ENCODE measurements around the gene ADARB2. TPM values are rescaled to one million over a fixed set of nuclear protein-coding genes. Genes with fewer than 3 reads are reported as not detected.

ADARB2 gene
- total RNA-seq, 1 donor from 2014 or later: under 0.01 TPM

- no peaks in the 10 kb centered on the region for H3K4me1 ChIP-seq (ENCODE audit: control insufficient read depth in 3 of 3, insufficient read depth in 3 of 3, low read length in 3 of 3)
- H3K27me3 ChIP-seq (ENCODE audit: control insufficient read depth in 3 of 3, insufficient read depth in 3 of 3, low read length in 3 of 3): peaks cover 7 to 15% (median 9%) of the 10 kb centered on the region in 3 donors
- H3K36me3 ChIP-seq (ENCODE audit: control insufficient read depth in 3 of 3, insufficient read depth in 3 of 3, low read length in 3 of 3): no peaks in the 10 kb centered on the region
- no peak overlapping the region for H3K4me3 ChIP-seq (ENCODE audit: low read length in 3 of 3)
- peaks cover 0 to 3% (median 0%) of the 10 kb centered on the region in 3 donors for H3K9me3 ChIP-seq (ENCODE audit: control insufficient read depth in 3 of 3, low read length in 3 of 3)
- no peak overlapping the region for H3K9ac ChIP-seq (ENCODE audit: low read depth in 1 of 3, low read length in 3 of 3)
- no peak overlapping the region for H3K27ac ChIP-seq (ENCODE audit: low read depth, low read length)
These were observed 532.6 kb downstream of the ADARB2 start for GRCh38 chr10:1204434-1205326.

- H3K36me3 ChIP-seq (ENCODE audit: control insufficient read depth in 3 of 3, insufficient read depth in 3 of 3, low read length in 3 of 3): no peaks in the 10 kb centered on the region
These were observed 533.6 kb downstream of the ADARB2 start for GRCh38 chr10:1203704-1204103.

GRCh38 chr10:1203216-1203615 is 534.1 kb downstream of the ADARB2 start:
- Histone ChIP-seq H3K9ac (ENCODE audit: low read depth in 1 of 3, low read length in 3 of 3) (no peak overlapping the region), H3K27ac (ENCODE audit: low read depth, low read length) (no peak overlapping the region), H3K9me3 (ENCODE audit: control insufficient read depth in 3 of 3, low read length in 3 of 3) (peaks cover 0 to 3% (median 0%) of the 10 kb centered on the region in 3 donors), H3K4me1 (ENCODE audit: control insufficient read depth in 3 of 3, insufficient read depth in 3 of 3, low read length in 3 of 3) (no peaks in the 10 kb centered on the region), H3K27me3 (ENCODE audit: control insufficient read depth in 3 of 3, insufficient read depth in 3 of 3, low read length in 3 of 3) (peaks cover 3 to 23% (median 4%) of the 10 kb centered on the region in 3 donors), H3K36me3 (ENCODE audit: control insufficient read depth in 3 of 3, insufficient read depth in 3 of 3, low read length in 3 of 3) (no peaks in the 10 kb centered on the region), H3K4me3 (ENCODE audit: low read length in 3 of 3) (no peak overlapping the region)

More at GRCh38 chr10:1203704-1204103, 533.6 kb downstream of the ADARB2 start:
- peaks cover 3 to 20% (median 4%) of the 10 kb centered on the region in 3 donors for H3K27me3 ChIP-seq (ENCODE audit: control insufficient read depth in 3 of 3, insufficient read depth in 3 of 3, low read length in 3 of 3)
- no peak overlapping the region for H3K9ac ChIP-seq (ENCODE audit: low read depth in 1 of 3, low read length in 3 of 3)
- no peaks in the 10 kb centered on the region for H3K4me1 ChIP-seq (ENCODE audit: control insufficient read depth in 3 of 3, insufficient read depth in 3 of 3, low read length in 3 of 3)
- no peak overlapping the region for H3K4me3 ChIP-seq (ENCODE audit: low read length in 3 of 3)
- peaks cover 0 to 3% (median 0%) of the 10 kb centered on the region in 3 donors for H3K9me3 ChIP-seq (ENCODE audit: control insufficient read depth in 3 of 3, low read length in 3 of 3)
- no peak overlapping the region for H3K27ac ChIP-seq (ENCODE audit: low read depth, low read length)

- no peak overlapping the region for H3K9ac ChIP-seq (ENCODE audit: low read depth in 1 of 3, low read length in 3 of 3)
- H3K27ac ChIP-seq (ENCODE audit: low read depth, low read length): no peak overlapping the region
- no peaks in the 10 kb centered on the region for H3K4me1 ChIP-seq (ENCODE audit: control insufficient read depth in 3 of 3, insufficient read depth in 3 of 3, low read length in 3 of 3)
- H3K36me3 ChIP-seq (ENCODE audit: control insufficient read depth in 3 of 3, insufficient read depth in 3 of 3, low read length in 3 of 3): no peaks in the 10 kb centered on the region
- H3K9me3 ChIP-seq (ENCODE audit: control insufficient read depth in 3 of 3, low read length in 3 of 3): peaks cover 0 to 3% (median 0%) of the 10 kb centered on the region in 3 donors
- no peak overlapping the region for H3K4me3 ChIP-seq (ENCODE audit: low read length in 3 of 3)
- peaks cover 3 to 23% (median 4%) of the 10 kb centered on the region in 3 donors for H3K27me3 ChIP-seq (ENCODE audit: control insufficient read depth in 3 of 3, insufficient read depth in 3 of 3, low read length in 3 of 3)
These were observed 535.0 kb downstream of the ADARB2 start for GRCh38 chr10:1202343-1202742.

GRCh38 chr10:1200866-1201807 is 536.2 kb downstream of the ADARB2 start:
- Histone ChIP-seq H3K4me1 (ENCODE audit: control insufficient read depth in 3 of 3, insufficient read depth in 3 of 3, low read length in 3 of 3) (no peaks in the 10 kb centered on the region), H3K9me3 (ENCODE audit: control insufficient read depth in 3 of 3, low read length in 3 of 3) (peaks cover 0 to 3% (median 0%) of the 10 kb centered on the region in 3 donors), H3K9ac (ENCODE audit: low read depth in 1 of 3, low read length in 3 of 3) (no peak overlapping the region), H3K27me3 (ENCODE audit: control insufficient read depth in 3 of 3, insufficient read depth in 3 of 3, low read length in 3 of 3) (peaks cover 3 to 23% (median 4%) of the 10 kb centered on the region in 3 donors), H3K27ac (ENCODE audit: low read depth, low read length) (no peak overlapping the region), H3K4me3 (ENCODE audit: low read length in 3 of 3) (no peak overlapping the region), H3K36me3 (ENCODE audit: control insufficient read depth in 3 of 3, insufficient read depth in 3 of 3, low read length in 3 of 3) (no peaks in the 10 kb centered on the region)

- Histone ChIP-seq H3K27me3 (ENCODE audit: control insufficient read depth in 3 of 3, insufficient read depth in 3 of 3, low read length in 3 of 3) (peaks cover 3 to 29% (median 9%) of the 10 kb centered on the region in 3 donors), H3K9me3 (ENCODE audit: control insufficient read depth in 3 of 3, low read length in 3 of 3) (peaks cover 0 to 3% (median 0%) of the 10 kb centered on the region in 3 donors), H3K27ac (ENCODE audit: low read depth, low read length) (no peak overlapping the region)
These were observed 537.2 kb downstream of the ADARB2 start for GRCh38 chr10:1199897-1200721.

GRCh38 chr10:1199345-1199673 is 538.0 kb downstream of the ADARB2 start:
- no peak overlapping the region for H3K9ac ChIP-seq (ENCODE audit: low read depth in 1 of 3, low read length in 3 of 3)
- no peak overlapping the region for H3K27ac ChIP-seq (ENCODE audit: low read depth, low read length)
- no peaks in the 10 kb centered on the region for H3K4me1 ChIP-seq (ENCODE audit: control insufficient read depth in 3 of 3, insufficient read depth in 3 of 3, low read length in 3 of 3)
- no peaks in the 10 kb centered on the region for H3K36me3 ChIP-seq (ENCODE audit: control insufficient read depth in 3 of 3, insufficient read depth in 3 of 3, low read length in 3 of 3)
- peaks cover 3 to 31% (median 9%) of the 10 kb centered on the region in 3 donors for H3K27me3 ChIP-seq (ENCODE audit: control insufficient read depth in 3 of 3, insufficient read depth in 3 of 3, low read length in 3 of 3)
- H3K4me3 ChIP-seq (ENCODE audit: low read length in 3 of 3): no peak overlapping the region
- no peaks in the 10 kb centered on the region for H3K9me3 ChIP-seq (ENCODE audit: control insufficient read depth in 3 of 3, low read length in 3 of 3)

More at GRCh38 chr10:1199897-1200721, 537.2 kb downstream of the ADARB2 start:
- Histone ChIP-seq H3K36me3 (ENCODE audit: control insufficient read depth in 3 of 3, insufficient read depth in 3 of 3, low read length in 3 of 3) (no peaks in the 10 kb centered on the region), H3K9ac (ENCODE audit: low read depth in 1 of 3, low read length in 3 of 3) (no peak overlapping the region), H3K4me3 (ENCODE audit: low read length in 3 of 3) (no peak overlapping the region), H3K4me1 (ENCODE audit: control insufficient read depth in 3 of 3, insufficient read depth in 3 of 3, low read length in 3 of 3) (no peaks in the 10 kb centered on the region)

GRCh38 chr10:1198453-1199344 is 538.6 kb downstream of the ADARB2 start:
- no peak overlapping the region for H3K27ac ChIP-seq (ENCODE audit: low read depth, low read length)
- H3K9me3 ChIP-seq (ENCODE audit: control insufficient read depth in 3 of 3, low read length in 3 of 3): no peaks in the 10 kb centered on the region
- H3K4me3 ChIP-seq (ENCODE audit: low read length in 3 of 3): no peak overlapping the region
- H3K36me3 ChIP-seq (ENCODE audit: control insufficient read depth in 3 of 3, insufficient read depth in 3 of 3, low read length in 3 of 3): no peaks in the 10 kb centered on the region
- H3K9ac ChIP-seq (ENCODE audit: low read depth in 1 of 3, low read length in 3 of 3): no peak overlapping the region
- no peaks in the 10 kb centered on the region for H3K4me1 ChIP-seq (ENCODE audit: control insufficient read depth in 3 of 3, insufficient read depth in 3 of 3, low read length in 3 of 3)
- peaks cover 3 to 31% (median 9%) of the 10 kb centered on the region in 3 donors for H3K27me3 ChIP-seq (ENCODE audit: control insufficient read depth in 3 of 3, insufficient read depth in 3 of 3, low read length in 3 of 3)

All from skeletal muscle tissue (tissue), 4 donors.